ENCODE measurements around the gene ARHGAP9. TPM values are rescaled to one million over a fixed set of nuclear protein-coding genes. Genes with fewer than 3 reads are reported as not detected.
A peak's percentile ranks its signal among the peaks of the same experiment; 100 is the strongest.

The ARHGAP9 gene
- total and polyA plus RNA-seq, 11 donors = 1.7 to 33.4 (median 3.6) TPM

DNA sequence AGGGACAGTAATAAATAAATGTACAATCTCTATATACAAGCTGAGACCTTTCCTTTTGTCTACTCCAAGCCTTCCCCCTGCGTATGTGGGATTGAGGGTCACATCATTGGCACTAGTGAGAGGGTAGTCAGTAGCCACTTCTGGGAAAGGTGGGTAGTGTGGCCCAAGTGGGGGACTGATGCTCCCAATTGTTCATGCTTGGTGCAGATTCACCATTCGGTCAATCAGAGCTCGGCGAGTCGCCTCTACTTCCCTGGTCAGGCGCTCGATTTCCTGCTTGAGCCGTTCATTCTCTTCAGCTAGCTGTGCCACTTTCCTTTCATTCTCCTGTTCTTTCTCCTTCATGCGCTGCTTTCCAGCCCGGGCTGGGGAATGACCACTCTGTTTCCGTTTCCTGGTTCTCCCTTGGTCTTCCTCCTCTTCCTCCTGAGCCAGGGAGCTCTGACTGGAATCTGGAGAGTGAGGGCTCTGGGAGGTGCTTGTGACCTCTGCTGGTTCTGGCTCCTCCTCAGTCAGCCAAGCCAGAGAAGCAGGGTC is 37.0 kb upstream of the ARHGAP9 start:
- no peak for TF ChIP-seq POLR2A (IDR thresholded peaks at IDR 0.05)
- TF ChIP-seq, protein P1, sequence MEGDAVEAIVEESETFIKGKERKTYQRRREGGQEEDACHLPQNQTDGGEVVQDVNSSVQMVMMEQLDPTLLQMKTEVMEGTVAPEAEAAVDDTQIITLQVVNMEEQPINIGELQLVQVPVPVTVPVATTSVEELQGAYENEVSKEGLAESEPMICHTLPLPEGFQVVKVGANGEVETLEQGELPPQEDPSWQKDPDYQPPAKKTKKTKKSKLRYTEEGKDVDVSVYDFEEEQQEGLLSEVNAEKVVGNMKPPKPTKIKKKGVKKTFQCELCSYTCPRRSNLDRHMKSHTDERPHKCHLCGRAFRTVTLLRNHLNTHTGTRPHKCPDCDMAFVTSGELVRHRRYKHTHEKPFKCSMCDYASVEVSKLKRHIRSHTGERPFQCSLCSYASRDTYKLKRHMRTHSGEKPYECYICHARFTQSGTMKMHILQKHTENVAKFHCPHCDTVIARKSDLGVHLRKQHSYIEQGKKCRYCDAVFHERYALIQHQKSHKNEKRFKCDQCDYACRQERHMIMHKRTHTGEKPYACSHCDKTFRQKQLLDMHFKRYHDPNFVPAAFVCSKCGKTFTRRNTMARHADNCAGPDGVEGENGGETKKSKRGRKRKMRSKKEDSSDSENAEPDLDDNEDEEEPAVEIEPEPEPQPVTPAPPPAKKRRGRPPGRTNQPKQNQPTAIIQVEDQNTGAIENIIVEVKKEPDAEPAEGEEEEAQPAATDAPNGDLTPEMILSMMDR (IDR thresholded peaks at IDR 0.05) = no peak
- ATAC-seq = no peak
- Histone ChIP-seq H3K27ac (peak overlapping the region in 9 of 12 donors; percentile 36 to 99 (median 94)), H3K4me3 (no peak overlapping the region), H3K27me3 (no peaks in the 10 kb centered on the region), H3K9me3 (no peaks in the 10 kb centered on the region), H3K4me1 (peaks cover 0 to 61% (median 35%) of the 10 kb centered on the region in 12 donors), H3K36me3 (peaks cover 3 to 74% (median 62%) of the 10 kb centered on the region in 9 donors)
- 73 to 84% (median 78%) methylated on average over 11 of the region's 11 CpGs for WGBS, 4 donors
- intact Hi-C loops (cut with DNase I) = loop anchor here in 1 of 10 donors (5.0 kb wide), 1 partner anchor 829 kb away; the partner anchor contains the start of gene PTGES3
- no peak for DNase-seq

DNA sequence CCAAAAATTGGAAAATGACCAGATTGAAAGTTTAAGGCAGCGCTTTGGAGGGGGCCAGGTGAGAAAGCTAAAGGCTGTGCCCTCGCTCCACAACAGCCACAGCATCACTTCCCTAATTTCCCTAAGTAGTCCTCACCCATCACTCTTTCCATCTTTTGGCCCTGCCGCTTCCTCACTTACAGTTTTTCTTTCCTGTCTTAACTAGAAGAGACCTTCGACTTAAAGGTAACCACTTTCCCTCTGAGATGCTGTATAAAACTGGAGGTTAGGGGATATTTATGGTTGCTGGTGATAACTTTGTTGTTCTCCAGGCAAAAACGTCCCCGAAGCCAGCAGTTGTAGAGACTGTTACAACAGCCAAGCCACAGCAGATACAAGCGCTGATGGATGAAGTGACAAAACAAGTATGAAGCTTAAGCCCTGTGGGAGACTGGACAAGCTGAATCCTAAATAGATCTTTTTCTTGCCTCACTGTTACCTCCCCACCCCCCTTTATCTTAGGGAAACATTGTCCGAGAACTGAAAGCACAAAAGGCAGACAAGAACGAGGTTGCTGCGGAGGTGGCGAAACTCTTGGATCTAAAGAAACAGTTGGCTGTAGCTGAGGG is 36.4 kb upstream of the ARHGAP9 start:
- intact Hi-C loops (cut with DNase I) = loop anchor here in 1 of 10 donors (5.0 kb wide), 1 partner anchor 829 kb away; the partner anchor contains the start of gene PTGES3

DNA sequence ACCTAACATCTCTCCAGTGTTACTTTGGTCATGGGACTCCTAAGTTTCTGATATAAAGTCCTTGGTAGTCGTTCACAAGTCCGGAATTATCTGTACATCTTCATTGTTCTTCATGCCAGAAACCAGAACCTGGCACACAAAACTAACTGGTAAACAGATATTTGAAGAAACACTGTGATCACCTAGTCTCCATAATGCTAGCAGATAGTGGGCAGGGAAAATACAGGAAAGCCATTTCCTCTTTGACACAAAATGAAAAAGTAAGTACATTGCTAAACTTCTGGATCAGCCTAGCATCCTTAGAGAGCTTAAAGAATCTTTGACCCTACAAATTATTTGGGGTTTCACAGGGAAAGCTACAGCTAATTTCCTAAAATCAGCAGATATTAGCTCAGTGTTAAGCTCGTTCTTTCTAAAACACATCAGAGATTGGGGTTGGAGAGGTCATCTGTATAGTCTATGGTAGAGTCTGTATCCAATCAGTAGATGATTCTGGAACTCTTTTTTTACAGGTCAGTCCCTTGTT is 35.8 kb upstream of the ARHGAP9 start:
- 26 to 74% (median 57%) methylated on average over 3 of the region's 3 CpGs for WGBS, 4 donors
- intact Hi-C loops (cut with DNase I) = loop anchor here in 1 of 10 donors (5.0 kb wide), 1 partner anchor 828 kb away; the partner anchor contains the start of gene PTGES3
- ATAC-seq = no peak

More for the DNA sequence above, 36.4 kb upstream of the ARHGAP9 start:
- TF ChIP-seq, protein P1 (IDR thresholded peaks at IDR 0.05) = no peak
- TF ChIP-seq POLR2A (IDR thresholded peaks at IDR 0.05) = no peak
- WGBS, 4 donors = 76 to 78% (median 77%) methylated on average over 11 of the region's 11 CpGs
- H3K4me1 ChIP-seq = peaks cover 0 to 55% (median 29%) of the 10 kb centered on the region in 12 donors
- H3K27me3 ChIP-seq = no peaks in the 10 kb centered on the region
- DNase-seq = no peak
- peaks cover 3 to 81% (median 68%) of the 10 kb centered on the region in 9 donors for H3K36me3 ChIP-seq
- no peaks in the 10 kb centered on the region for H3K9me3 ChIP-seq
- peak overlapping the region in 3 of 12 donors; percentile 28 to 99 (median 91) for H3K27ac ChIP-seq
- no peak for ATAC-seq
- H3K4me3 ChIP-seq = no peak overlapping the region

More for the DNA sequence above, 35.8 kb upstream of the ARHGAP9 start:
- Histone ChIP-seq H3K27ac (peak overlapping the region in 1 of 12 donors; percentile 28), H3K9me3 (no peaks in the 10 kb centered on the region), H3K4me1 (peaks cover 0 to 51% (median 25%) of the 10 kb centered on the region in 12 donors), H3K4me3 (no peak overlapping the region), H3K36me3 (peaks cover 3 to 86% (median 74%) of the 10 kb centered on the region in 9 donors), H3K27me3 (no peaks in the 10 kb centered on the region)
- no peak for DNase-seq
- TF ChIP-seq POLR2A (IDR thresholded peaks at IDR 0.05) = no peak
- TF ChIP-seq, protein P1 (IDR thresholded peaks at IDR 0.05) = no peak
